ENCODE measurements around the gene ESYT3.

ESYT3 gene

GRCh38 chr3:138497021-138497420, 62.6 kb downstream of the ESYT3 start:
- no peak for TF ChIP-seq CTCF (IDR thresholded peaks at IDR 0.05; ENCODE audit: low read depth, low read length)
- Histone ChIP-seq H3K4me3 (ENCODE audit: low read depth, low read length) (no peak overlapping the region), H3K36me3 (no peaks in the 10 kb centered on the region; the same call in 1 of the 2 replicates), H3K27me3 (ENCODE audit: insufficient read depth, low read depth, severe bottlenecking) (no peaks in the 10 kb centered on the region), H3K9me3 (ENCODE audit: severe bottlenecking) (no peaks in the 10 kb centered on the region), H3K27ac (no peak overlapping the region)
- no peak for DNase-seq

GRCh38 chr3:138497851-138498250, 63.4 kb downstream of the ESYT3 start:
- H3K36me3 ChIP-seq = no peaks in the 10 kb centered on the region; the same call in 1 of the 2 replicates
- H3K27ac ChIP-seq = no peak overlapping the region
- no peak overlapping the region for H3K4me3 ChIP-seq (ENCODE audit: low read depth, low read length)
- no peak for TF ChIP-seq CTCF (IDR thresholded peaks at IDR 0.05; ENCODE audit: low read depth, low read length)
- no peaks in the 10 kb centered on the region for H3K9me3 ChIP-seq (ENCODE audit: severe bottlenecking)
- no peak for DNase-seq
- no peaks in the 10 kb centered on the region for H3K27me3 ChIP-seq (ENCODE audit: insufficient read depth, low read depth, severe bottlenecking)

- TF ChIP-seq CTCF (IDR thresholded peaks at IDR 0.05; ENCODE audit: low read depth, low read length) = no peak
- no peak for DNase-seq
- H3K27me3 ChIP-seq (ENCODE audit: insufficient read depth, low read depth, severe bottlenecking) = no peaks in the 10 kb centered on the region
- H3K9me3 ChIP-seq (ENCODE audit: severe bottlenecking) = no peaks in the 10 kb centered on the region
- H3K36me3 ChIP-seq = no peaks in the 10 kb centered on the region; the same call in 1 of the 2 replicates
- H3K27ac ChIP-seq = no peak overlapping the region
- H3K4me3 ChIP-seq (ENCODE audit: low read depth, low read length) = no peak overlapping the region
These were observed 64.6 kb downstream of the ESYT3 start for GRCh38 chr3:138498991-138499390.

GRCh38 chr3:138507524-138507923, 73.1 kb downstream of the ESYT3 start:
- Histone ChIP-seq H3K27me3 (ENCODE audit: insufficient read depth, low read depth, severe bottlenecking) (no peaks in the 10 kb centered on the region), H3K4me3 (ENCODE audit: low read depth, low read length) (no peak overlapping the region), H3K36me3 (no peaks in the 10 kb centered on the region), H3K27ac (no peak overlapping the region), H3K9me3 (ENCODE audit: severe bottlenecking) (no peaks in the 10 kb centered on the region)
- no peak for DNase-seq
- no peak for TF ChIP-seq CTCF (IDR thresholded peaks at IDR 0.05; ENCODE audit: low read depth, low read length)

- Histone ChIP-seq H3K27me3 (ENCODE audit: insufficient read depth, low read depth, severe bottlenecking) (no peaks in the 10 kb centered on the region), H3K36me3 (no peaks in the 10 kb centered on the region), H3K9me3 (ENCODE audit: severe bottlenecking) (no peaks in the 10 kb centered on the region), H3K4me3 (ENCODE audit: low read depth, low read length) (no peak overlapping the region), H3K27ac (no peak overlapping the region)
- no peak for TF ChIP-seq CTCF (IDR thresholded peaks at IDR 0.05; ENCODE audit: low read depth, low read length)
- no peak for DNase-seq
These were observed 75.2 kb downstream of the ESYT3 start for GRCh38 chr3:138509586-138509985.

GRCh38 chr3:138511945-138512344, 77.5 kb downstream of the ESYT3 start:
- H3K27me3 ChIP-seq (ENCODE audit: insufficient read depth, low read depth, severe bottlenecking) = no peaks in the 10 kb centered on the region
- TF ChIP-seq CTCF (IDR thresholded peaks at IDR 0.05; ENCODE audit: low read depth, low read length) = no peak
- no peak for DNase-seq
- no peak overlapping the region for H3K4me3 ChIP-seq (ENCODE audit: low read depth, low read length)
- no peaks in the 10 kb centered on the region for H3K9me3 ChIP-seq (ENCODE audit: severe bottlenecking)
- H3K27ac ChIP-seq = no peak overlapping the region
- H3K36me3 ChIP-seq = no peaks in the 10 kb centered on the region
